Endothelial cell of umbilical vein (primary cell): ENCODE data around the gene HTRA3. TPM values are rescaled to one million over a fixed set of nuclear protein-coding genes. Genes with fewer than 3 reads are reported as not detected.

Experiments
- BruUV-seq: library from RNA; stranded (reverse); fragments of 400-500 nt; replicated peaks from 2 replicates; lab custom pipeline; 2021; lab: Mats Ljungman, UMichigan
- CTCF ChIA-PET: fragments of 300-600, 350-600 bp; sonication (Branson Sonifier 250); formaldehyde crosslinking; loops from one replicate; lab custom pipeline; 2021; ENCODE audit warnings: antibody characterized with exemption, inconsistent platforms; lab: Charles Lee
- POLR2A ChIA-PET: fragments of 300-600, 350-600 bp; sonication (Branson Sonifier 250); formaldehyde crosslinking; loops from one replicate; lab custom pipeline; 2021; ENCODE audit warnings: antibody characterized with exemption, inconsistent platforms; lab: Charles Lee
- DNase-seq: peaks from one replicate; pipeline ENCODE4 v3.0.0-alpha.2; 2011; ENCODE audit warnings: low read depth, low spot score
- FAIRE-seq: peaks from 2 replicates; lab custom pipeline; 2011; peaks lifted over from hg19 to GRCh38; lab: Jason Lieb, UNC
- H2AFZ ChIP-seq: 2 replicates; pipeline ENCODE4 v1.6.0; 2012; ENCODE audit warnings: low read depth, low read length, control low read depth, inconsistent platforms
- H3K27ac ChIP-seq: 2 replicates; pipeline ENCODE4 v1.5.1; 2011; ENCODE audit warnings: low read depth, mild to moderate bottlenecking, control low read depth, low read length, moderate library complexity; ENCODE audit not compliant: insufficient read depth
- H3K27me3 ChIP-seq, 2 experiments: 2 replicates each; pipeline versions ENCODE4 v1.6.0 to v1.6.1; 2011; ENCODE audit warnings: low read length in 2 of 2, mixed read lengths in 1 of 2; ENCODE audit not compliant: control insufficient read depth in 2 of 2, insufficient read depth in 2 of 2
- H3K36me3 ChIP-seq, 2 experiments: 2 replicates in 1 of 2; 3 replicates in 1 of 2; pipeline ENCODE4 v1.5.1; 2011; ENCODE audit warnings: low read length in 2 of 2, mild to moderate bottlenecking in 1 of 2, moderate library complexity in 1 of 2; ENCODE audit not compliant: control insufficient read depth in 2 of 2, insufficient read depth in 2 of 2; ENCODE audit errors: extremely low read depth in 1 of 2
- H3K4me1 ChIP-seq: 3 replicates; pipeline ENCODE4 v1.5.1; 2011; ENCODE audit warnings: mild to moderate bottlenecking, low read length; ENCODE audit not compliant: control insufficient read depth, insufficient read depth; ENCODE audit errors: extremely low read depth
- H3K4me2 ChIP-seq: 2 replicates; pipeline ENCODE4 v1.6.1; 2011; ENCODE audit warnings: low read length, control low read depth, mixed read lengths; ENCODE audit not compliant: insufficient read depth
- H3K4me3 ChIP-seq, 3 experiments: fragments of 200-600 bp in 1 of 3; sonication (generic), shearing (Covaris generic) in 1 of 3; replicated peaks in 1 of 3; 2 replicates each; pipeline ENCODE4 v1.5.1; 2011 to 2016; ENCODE audit warnings: control low read depth in 3 of 3, low read length in 3 of 3, mild to moderate bottlenecking in 2 of 3, inconsistent platforms in 1 of 3, low read depth in 1 of 3, moderate library complexity in 1 of 3; ENCODE audit not compliant: insufficient read depth in 1 of 3
- H3K79me2 ChIP-seq: 2 replicates; pipeline ENCODE4 v1.6.0; 2012; ENCODE audit warnings: low read length, inconsistent platforms; ENCODE audit not compliant: control insufficient read depth, insufficient read depth
- H3K9ac ChIP-seq: replicated peaks from 2 replicates; pipeline ENCODE3; 2011; ENCODE audit warnings: low read length, control low read depth; ENCODE audit not compliant: insufficient read depth; ENCODE audit errors: extremely low read depth
- H3K9me1 ChIP-seq: replicated peaks from 3 replicates; pipeline ENCODE4 v1.6.0; 2011; ENCODE audit warnings: mild to moderate bottlenecking, low read length; ENCODE audit not compliant: control insufficient read depth, insufficient read depth; ENCODE audit errors: extremely low read depth
- H3K9me3 ChIP-seq: replicated peaks from 2 replicates; pipeline ENCODE4 v1.5.1; 2012; ENCODE audit warnings: low read length, inconsistent platforms; ENCODE audit not compliant: control insufficient read depth, insufficient read depth
- H4K20me1 ChIP-seq: replicated peaks from 2 replicates; pipeline ENCODE3; 2011; ENCODE audit warnings: mild to moderate bottlenecking, low read length; ENCODE audit not compliant: control insufficient read depth, insufficient read depth; ENCODE audit errors: extremely low read depth
- CTCF ChIP-seq, 2 donors: IDR thresholded peaks; 1 replicate in 1 of 2; 2 replicates in 1 of 2; pipeline ENCODE4 v1.5.1; 2011; ENCODE audit warnings: low read length in 2 of 2, mild to moderate bottlenecking in 2 of 2, moderate library complexity in 2 of 2, control low read depth in 1 of 2, inconsistent platforms in 1 of 2, low read depth in 1 of 2; ENCODE audit not compliant: insufficient read depth in 1 of 2; ENCODE audit errors: extremely low read depth in 1 of 2
- EZH2 ChIP-seq: IDR thresholded peaks from 2 replicates; pipeline ENCODE4 v1.6.1; 2012; ENCODE audit warnings: borderline replicate concordance, low read depth, mild to moderate bottlenecking, moderate library complexity, low read length, inconsistent platforms; ENCODE audit not compliant: severe bottlenecking
- FOS ChIP-seq: IDR thresholded peaks from 2 replicates; pipeline ENCODE4 v1.6.1; 2011; ENCODE audit warnings: mild to moderate bottlenecking, low read length, moderate library complexity, borderline replicate concordance; ENCODE audit not compliant: insufficient read depth
- GATA2 ChIP-seq: IDR thresholded peaks from 2 replicates; pipeline ENCODE4 v1.7.0; 2011; ENCODE audit warnings: low read depth, mild to moderate bottlenecking, moderate library complexity, mixed read lengths, low read length; ENCODE audit not compliant: insufficient read length, insufficient read depth
- JUN ChIP-seq: IDR thresholded peaks from 2 replicates; pipeline ENCODE4 v1.6.1; 2011; ENCODE audit warnings: borderline replicate concordance, low read depth; ENCODE audit not compliant: insufficient read length, insufficient read depth
- MAX ChIP-seq: IDR thresholded peaks from 2 replicates; pipeline ENCODE4 v1.6.1; 2011; ENCODE audit not compliant: insufficient read depth, insufficient read length
- MYC ChIP-seq: IDR thresholded peaks from one replicate; pipeline ENCODE4 v1.6.1; 2011; ENCODE audit warnings: mild to moderate bottlenecking, low read depth, low read length
- POLR2A ChIP-seq: IDR thresholded peaks from 2 replicates; pipeline ENCODE4 v1.6.1; 2012; ENCODE audit warnings: low read depth, mild to moderate bottlenecking, control low read depth, low read length
- POLR2AphosphoS5 ChIP-seq: IDR thresholded peaks from 2 replicates; pipeline ENCODE4 v1.6.1; 2012; ENCODE audit warnings: low read depth, mild to moderate bottlenecking, control low read depth, low read length, moderate library complexity; ENCODE audit not compliant: insufficient read depth
- dilution Hi-C: fragments of 300-500 bp; cut with MboI; formaldehyde crosslinking; loops from one replicate; pipeline ENCODE4 v1.15.0; 2019; ENCODE audit warnings: low sequenced_read_pairs; ENCODE audit not compliant: extremely low pct_ligation_motif_present
- intact Hi-C: fragments of 100-400 bp; cut with micrococcal nuclease; formaldehyde crosslinking; loops from one replicate; pipeline ENCODE4 v1.10.0; 2022
- polyA plus RNA-seq, 4 experiments: library from polyadenylated mRNA; depleted of rRNA in 3 of 4; stranded (reverse) in 3 of 4; unstranded in 1 of 4; fragments of >200 nt; gene quantifications; 2 replicates each; pipeline versions ENCODE4 v1.2.1 to v1.2.3, GENCODE V29; 2011 to 2012; ENCODE audit warnings: missing spikeins in 1 of 4
- total RNA-seq: library from RNA; stranded (reverse); gene quantifications from 2 replicates; pipeline ENCODE4 v1.2.3, GENCODE V29; 2021

The HTRA3 gene
- total and polyA plus RNA-seq, 2 donors (not counting 3 experiments of a cell fraction or from before 2014, with no cell fraction given), result 9.0 to 12.0 TPM

- peaks cover 5 to 9% of the 10 kb centered on the region in 2 experiments for H3K27me3 ChIP-seq
- FAIRE-seq, result no peak
- H4K20me1 ChIP-seq, result no peaks in the 10 kb centered on the region
- BruUV-seq, result no TSS peak
- no peak for DNase-seq
- H3K9me3 ChIP-seq, result no peaks in the 10 kb centered on the region
- H2AFZ ChIP-seq, result no peak overlapping the region
- CTCF ChIA-PET, result no interaction called here
- H3K4me2 ChIP-seq, result no peak overlapping the region
- intact Hi-C loops (no loop called here), dilution Hi-C loops (no loop called here)
- no peaks in the 10 kb centered on the region for H3K36me3 ChIP-seq
- H3K9me1 ChIP-seq, result no peaks in the 10 kb centered on the region
- no peaks in the 10 kb centered on the region for H3K4me1 ChIP-seq
- H3K79me2 ChIP-seq, result no peaks in the 10 kb centered on the region
- POLR2A ChIA-PET, result no interaction called here
- H3K9ac ChIP-seq, result no peak overlapping the region
- no peak overlapping the region for H3K4me3 ChIP-seq
- H3K27ac ChIP-seq, result no peak overlapping the region
- TF ChIP-seq EZH2 (no peak), MAX (no peak), POLR2AphosphoS5 (no peak), MYC (no peak), GATA2 (no peak), POLR2A (no peak), CTCF (IDR thresholded peaks at IDR 0.05; ENCODE audit: extremely low read depth in 1 of 2, insufficient read depth in 1 of 2, low read depth in 1 of 2, low read length in 2 of 2) (no peak), JUN (no peak), FOS (no peak)
Observed at GRCh38 chr4:8353158-8353669, 83.7 kb downstream of the HTRA3 start.
